ENCODE data around the gene LNPK.
"Not testable (repeated sequence)": the region's sequence is repeated elsewhere in the genome, so short reads cannot be mapped to it uniquely, and the experiment has no call there.

LNPK gene, protein sequence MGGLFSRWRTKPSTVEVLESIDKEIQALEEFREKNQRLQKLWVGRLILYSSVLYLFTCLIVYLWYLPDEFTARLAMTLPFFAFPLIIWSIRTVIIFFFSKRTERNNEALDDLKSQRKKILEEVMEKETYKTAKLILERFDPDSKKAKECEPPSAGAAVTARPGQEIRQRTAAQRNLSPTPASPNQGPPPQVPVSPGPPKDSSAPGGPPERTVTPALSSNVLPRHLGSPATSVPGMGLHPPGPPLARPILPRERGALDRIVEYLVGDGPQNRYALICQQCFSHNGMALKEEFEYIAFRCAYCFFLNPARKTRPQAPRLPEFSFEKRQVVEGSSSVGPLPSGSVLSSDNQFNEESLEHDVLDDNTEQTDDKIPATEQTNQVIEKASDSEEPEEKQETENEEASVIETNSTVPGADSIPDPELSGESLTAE

GRCh38 chr2:176001916-176002687 is at the start of gene LNPK:
Gene LNPK, minus strand, starts transcription at chr2:176002267. Its CDS starts 6,683 bp downstream, at chr2:175995584.
- H3K4me3 ChIP-seq (ENCODE audit: low read depth, low read length): peak within 1 kb of the TSS; percentile 67
- peak; percentile 60 for DNase-seq (ENCODE audit: low read depth)

GRCh38 chr2:176039375-176039774 is 37.3 kb upstream of the LNPK start:
- DNase-seq (ENCODE audit: low read depth): no peak
- no peak overlapping the region for H3K4me3 ChIP-seq (ENCODE audit: low read depth, low read length)

DNA sequence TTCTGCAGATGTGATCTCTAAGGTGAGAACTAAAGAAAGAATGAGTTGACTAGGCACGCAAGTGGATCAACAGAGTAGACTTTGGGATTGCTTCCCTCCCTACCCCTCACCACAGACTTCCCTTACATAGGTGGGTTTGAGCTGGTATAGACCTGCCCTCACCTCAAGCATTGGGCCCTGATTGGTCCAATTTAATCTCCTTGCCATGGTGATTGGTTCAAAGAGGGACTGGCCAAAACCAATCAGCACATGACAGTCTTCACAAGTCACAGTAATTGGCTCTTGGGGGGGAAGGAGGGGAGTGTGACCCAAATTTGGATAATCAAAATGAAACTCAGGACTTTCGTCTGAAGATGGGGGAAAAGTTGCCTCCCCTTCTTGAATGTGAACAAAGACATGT is 36.6 kb upstream of the LNPK start:
- no peak for DNase-seq (ENCODE audit: low read depth)
- no peak overlapping the region for H3K4me3 ChIP-seq (ENCODE audit: low read depth, low read length)

GRCh38 chr2:176035013-176035691 is 33.1 kb upstream of the LNPK start:
- no peak for DNase-seq (ENCODE audit: low read depth)
- no peak overlapping the region for H3K4me3 ChIP-seq (ENCODE audit: low read depth, low read length)

DNA sequence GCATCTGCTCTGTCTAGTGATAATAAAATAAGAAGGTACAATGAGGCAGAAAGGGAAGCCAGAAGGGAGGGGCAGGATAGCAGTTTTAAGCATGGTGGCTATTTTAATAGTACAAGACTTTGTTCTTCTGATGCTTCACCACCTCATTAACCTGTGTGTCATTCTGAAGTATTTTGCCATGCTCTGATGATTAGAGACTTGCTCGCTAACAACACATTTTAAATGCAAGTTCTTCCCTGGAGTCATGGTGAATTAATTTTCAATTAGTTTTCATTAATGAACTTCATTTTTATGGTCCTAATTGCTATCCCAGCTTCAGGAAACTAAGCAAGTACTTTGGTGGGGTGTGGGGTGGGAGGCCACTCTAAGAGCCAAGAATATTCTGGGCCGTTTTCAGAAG is 25.7 kb upstream of the LNPK start:
- no peak overlapping the region for H3K4me3 ChIP-seq (ENCODE audit: low read depth, low read length)
- DNase-seq (ENCODE audit: low read depth): no peak

GRCh38 chr2:176025932-176026331 is 23.9 kb upstream of the LNPK start:
- DNase-seq (ENCODE audit: low read depth): no peak
- H3K4me3 ChIP-seq (ENCODE audit: low read depth, low read length): no peak overlapping the region

GRCh38 chr2:176024083-176024482 is 22.0 kb upstream of the LNPK start:
- DNase-seq (ENCODE audit: low read depth): no peak
- H3K4me3 ChIP-seq (ENCODE audit: low read depth, low read length): no peak overlapping the region

- DNase-seq (ENCODE audit: low read depth): no peak
- no peak overlapping the region for H3K4me3 ChIP-seq (ENCODE audit: low read depth, low read length)
Observed at GRCh38 chr2:176022048-176022447, 20.0 kb upstream of the LNPK start.

- no peak for DNase-seq (ENCODE audit: low read depth)
- H3K4me3 ChIP-seq (ENCODE audit: low read depth, low read length): no peak overlapping the region
Observed at GRCh38 chr2:176020400-176020799, 18.3 kb upstream of the LNPK start.

- DNase-seq (ENCODE audit: low read depth): no peak
- H3K4me3 ChIP-seq (ENCODE audit: low read depth, low read length): no peak overlapping the region
Observed at GRCh38 chr2:176018708-176019107, 16.6 kb upstream of the LNPK start.

DNA sequence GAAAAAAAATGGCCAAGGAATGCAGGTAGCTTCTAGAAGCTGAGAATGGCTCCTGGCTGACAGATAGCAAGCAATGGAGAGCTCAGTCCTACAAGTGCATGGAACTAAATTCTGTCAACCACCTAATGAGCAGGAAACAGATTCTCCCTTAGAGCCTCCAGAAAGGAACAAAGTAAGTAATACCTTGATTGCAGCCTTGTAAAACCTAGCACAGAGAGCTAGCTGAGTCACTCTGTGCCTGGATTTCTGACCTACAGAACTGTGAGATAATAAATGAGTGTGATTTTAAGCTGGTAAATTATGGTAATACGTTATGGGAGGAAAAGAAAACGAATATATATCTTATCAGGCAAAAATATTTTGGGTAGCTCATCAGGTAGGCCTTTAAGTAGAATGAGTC is 7.4 kb upstream of the LNPK start:
- DNase-seq (ENCODE audit: low read depth): no peak
- H3K4me3 ChIP-seq (ENCODE audit: low read depth, low read length): no peak overlapping the region

- H3K4me3 ChIP-seq (ENCODE audit: low read depth, low read length): no peak overlapping the region
Observed at GRCh38 chr2:176004934-176005333, 2.9 kb upstream of the LNPK start.

DNA sequence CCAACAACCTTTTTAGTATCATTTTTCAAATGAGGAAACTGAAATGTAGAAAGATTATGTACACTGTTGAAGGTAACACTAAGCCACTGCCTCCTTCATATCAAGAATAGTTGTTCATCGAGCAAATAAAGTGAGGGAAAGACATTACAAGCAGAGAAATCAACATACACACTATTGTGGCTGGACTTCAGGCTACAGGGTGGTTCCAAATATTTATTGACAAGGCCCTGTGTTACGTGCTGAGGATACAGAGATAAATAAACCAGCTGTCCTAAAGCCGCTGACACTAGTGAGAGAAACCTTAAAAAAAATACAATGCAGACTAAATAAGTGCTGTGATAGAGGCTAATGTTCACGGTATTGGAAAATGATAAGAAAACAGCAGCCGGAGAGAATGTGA is 1.9 kb upstream of the LNPK start:
- no peak overlapping the region for H3K4me3 ChIP-seq (ENCODE audit: low read depth, low read length)
- DNase-seq (ENCODE audit: low read depth): no peak

More at GRCh38 chr2:176004934-176005333, 2.9 kb upstream of the LNPK start:
- DNase-seq (ENCODE audit: low read depth): no peak

DNA sequence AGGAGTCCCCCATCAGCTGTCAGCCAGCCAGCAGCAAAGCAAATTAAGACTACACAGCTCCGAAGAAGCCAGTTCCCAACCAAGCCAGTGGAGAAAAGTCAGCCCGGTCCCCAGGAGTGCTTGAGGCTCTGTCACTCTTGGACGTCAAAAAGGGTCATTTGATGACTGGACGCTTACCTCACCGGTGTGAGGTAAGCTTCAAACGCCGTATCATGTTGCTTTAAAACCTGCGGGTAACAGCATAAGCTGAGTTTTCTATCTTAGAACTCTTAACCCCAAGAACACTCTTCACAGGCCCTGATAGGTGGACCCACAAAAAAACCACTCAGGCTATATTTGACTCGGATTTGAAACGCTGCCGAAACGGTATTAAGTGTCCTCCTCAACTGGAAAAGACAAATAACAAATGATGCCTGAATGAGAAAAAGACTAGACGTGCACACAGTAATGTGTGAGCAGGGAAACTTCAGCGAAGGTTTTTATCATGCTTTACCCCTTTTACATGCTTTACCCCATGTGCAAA is 682 bp upstream of the LNPK start:
- H3K4me3 ChIP-seq (ENCODE audit: low read depth, low read length): peak overlapping the region; percentile 67
- no peak for DNase-seq (ENCODE audit: low read depth)

GRCh38 chr2:176001281-176001915 is 669 bp downstream of the LNPK start:
- DNase-seq (ENCODE audit: low read depth): no peak
- peak overlapping the region; percentile 67 for H3K4me3 ChIP-seq (ENCODE audit: low read depth, low read length)

GRCh38 chr2:175999283-175999819 is 2.7 kb downstream of the LNPK start:
- no peak for DNase-seq (ENCODE audit: low read depth)

DNA sequence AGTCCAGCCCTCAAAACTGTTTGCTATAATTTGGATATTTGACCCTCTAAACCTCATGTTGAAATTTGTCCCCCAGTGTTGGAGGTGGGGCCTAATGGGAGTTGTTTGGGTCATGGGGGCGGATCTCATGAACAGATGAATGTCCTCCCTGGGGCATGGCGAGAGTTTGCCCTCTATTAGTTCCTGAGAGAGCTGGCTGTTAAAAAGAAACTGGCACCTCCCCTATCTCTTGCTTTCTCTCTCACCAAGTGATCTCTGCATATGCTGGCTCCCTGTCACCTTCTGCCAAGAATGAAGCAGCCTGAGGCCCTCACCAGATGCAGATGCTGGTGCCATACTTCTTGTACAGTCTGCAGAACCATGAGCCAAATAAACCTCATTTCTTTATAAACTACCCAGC is 12.0 kb downstream of the LNPK start:
- no peak for DNase-seq (ENCODE audit: low read depth)

More at GRCh38 chr2:175999283-175999819, 2.7 kb downstream of the LNPK start:
- H3K4me3 ChIP-seq (ENCODE audit: low read depth, low read length): no peak overlapping the region

DNA sequence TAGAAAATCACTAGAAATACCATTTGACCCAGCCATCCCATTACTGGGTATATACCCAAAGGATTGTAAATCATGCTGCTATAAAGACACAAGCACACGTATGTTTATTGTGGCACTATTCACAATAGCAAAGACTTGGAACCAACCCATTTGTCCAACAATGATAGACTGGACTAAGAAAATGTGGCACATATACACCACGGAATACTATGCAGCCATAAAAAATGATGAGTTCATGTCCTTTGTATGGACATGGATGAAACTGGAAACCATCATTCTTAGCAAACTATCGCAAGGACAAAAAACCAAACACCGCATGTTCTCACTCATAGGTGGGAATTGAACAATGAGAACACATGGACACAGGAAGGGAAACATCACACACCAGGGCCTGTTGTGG is 14.9 kb downstream of the LNPK start:
- H3K4me3 ChIP-seq (ENCODE audit: low read depth, low read length); DNase-seq (ENCODE audit: low read depth): not testable (repeated sequence)

More for the DNA sequence above, 12.0 kb downstream of the LNPK start:
- no peak overlapping the region for H3K4me3 ChIP-seq (ENCODE audit: low read depth, low read length)

DNA sequence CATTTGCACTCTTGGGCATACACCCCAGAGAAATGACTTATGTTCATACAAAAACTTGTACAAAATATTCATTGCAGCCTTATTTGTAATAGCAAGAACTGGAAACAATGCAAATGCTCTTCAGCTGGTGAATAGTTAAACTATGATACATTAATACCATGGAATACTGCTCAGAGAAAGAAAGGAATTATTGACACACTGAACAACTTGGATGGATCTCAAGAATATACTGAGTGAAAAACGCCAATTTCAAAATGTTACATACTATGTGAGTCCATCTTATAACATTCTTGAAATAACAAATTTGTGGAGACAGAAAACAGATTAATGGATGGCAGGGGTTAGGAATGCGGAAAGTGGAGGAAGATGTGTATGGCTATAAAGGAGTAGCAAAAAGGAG is 17.2 kb downstream of the LNPK start:
- DNase-seq (ENCODE audit: low read depth): no peak
- no peak overlapping the region for H3K4me3 ChIP-seq (ENCODE audit: low read depth, low read length)
